ENCODE results near the gene DSCAM. TPM values are rescaled to one million over a fixed set of nuclear protein-coding genes. Genes with fewer than 3 reads are reported as not detected.

DSCAM gene
- polyA plus RNA-seq, 3 donors = not detected

- no peaks in the 10 kb centered on the region for H3K36me3 Mint-ChIP-seq
- H3K9ac ChIP-seq (ENCODE audit: insufficient read depth, low read length, poor library complexity, severe bottlenecking) = no peak overlapping the region
- no peak for TF ChIP-seq CTCF (IDR thresholded peaks at IDR 0.05)
- no peaks in the 10 kb centered on the region for H3K36me3 ChIP-seq (replicated peaks in 1 of 2; ENCODE audit: control insufficient read depth in 1 of 2, insufficient read depth in 2 of 2, low read length in 2 of 2)
- peaks cover 0 to 1% (median 0%) of the 10 kb centered on the region in 3 donors for H3K27me3 Mint-ChIP-seq (ENCODE audit: low read depth in 3 of 3)
- H3K27ac ChIP-seq (ENCODE audit: low read depth in 1 of 2, low read length in 2 of 2) = no peak overlapping the region
- no peak overlapping the region for H3K4me2 ChIP-seq (replicated peaks; ENCODE audit: extremely low read depth, low read length, poor library complexity, severe bottlenecking)
- no peak overlapping the region for H3K4me3 Mint-ChIP-seq
- H4K20me1 ChIP-seq (ENCODE audit: insufficient read depth, low read length) = no peaks in the 10 kb centered on the region
- H3K9me3 ChIP-seq (replicated peaks in 1 of 2; ENCODE audit: control insufficient read depth in 1 of 2, insufficient read depth in 1 of 2, low read length in 2 of 2) = peaks cover 0 to 6% of the 10 kb centered on the region in 2 donors
- H3K4me1 ChIP-seq (ENCODE audit: control insufficient read depth in 1 of 2, insufficient read depth in 2 of 2, low read length in 2 of 2) = no peaks in the 10 kb centered on the region
- H3K9me3 Mint-ChIP-seq = peaks cover 0 to 15% (median 8%) of the 10 kb centered on the region in 7 donors
- no peaks in the 10 kb centered on the region for H3K4me1 Mint-ChIP-seq
- no peak overlapping the region for H2AFZ ChIP-seq (ENCODE audit: insufficient read depth, low read depth, low read length, poor library complexity, severe bottlenecking)
- DNase-seq = no peak
- no peak overlapping the region for H3K4me3 ChIP-seq (replicated peaks in 1 of 3; ENCODE audit: low read depth in 2 of 3, low read length in 3 of 3)
- intact Hi-C loops (cut with micrococcal nuclease) = no loop called here
- H3K27ac Mint-ChIP-seq = no peak overlapping the region
- no peaks in the 10 kb centered on the region for H3K79me2 ChIP-seq (ENCODE audit: insufficient read depth, low read length)
- no peaks in the 10 kb centered on the region for H3K27me3 ChIP-seq (ENCODE audit: control insufficient read depth in 2 of 2, insufficient read depth in 2 of 2, low read length in 2 of 2)
These were observed 271.0 kb downstream of the DSCAM start for GRCh38 chr21:40575976-40576375.

GRCh38 chr21:40569357-40569756 is 277.6 kb downstream of the DSCAM start:
- Histone ChIP-seq H2AFZ (ENCODE audit: insufficient read depth, low read depth, low read length, poor library complexity, severe bottlenecking) (no peak overlapping the region), H3K4me2 (replicated peaks; ENCODE audit: extremely low read depth, low read length, poor library complexity, severe bottlenecking) (no peak overlapping the region), H3K9ac (ENCODE audit: insufficient read depth, low read length, poor library complexity, severe bottlenecking) (no peak overlapping the region), H3K27me3 (ENCODE audit: control insufficient read depth in 2 of 2, insufficient read depth in 2 of 2, low read length in 2 of 2) (no peaks in the 10 kb centered on the region), H3K4me1 (ENCODE audit: control insufficient read depth in 1 of 2, insufficient read depth in 2 of 2, low read length in 2 of 2) (no peaks in the 10 kb centered on the region), H3K79me2 (ENCODE audit: insufficient read depth, low read length) (no peaks in the 10 kb centered on the region), H3K36me3 (replicated peaks in 1 of 2; ENCODE audit: control insufficient read depth in 1 of 2, insufficient read depth in 2 of 2, low read length in 2 of 2) (no peaks in the 10 kb centered on the region), H3K9me3 (replicated peaks in 1 of 2; ENCODE audit: control insufficient read depth in 1 of 2, insufficient read depth in 1 of 2, low read length in 2 of 2) (peaks cover 6 to 9% of the 10 kb centered on the region in 2 donors), H3K27ac (ENCODE audit: low read depth in 1 of 2, low read length in 2 of 2) (no peak overlapping the region), H4K20me1 (ENCODE audit: insufficient read depth, low read length) (no peaks in the 10 kb centered on the region), H3K4me3 (replicated peaks in 1 of 3; ENCODE audit: low read depth in 2 of 3, low read length in 3 of 3) (no peak overlapping the region)
- no peaks in the 10 kb centered on the region for H3K36me3 Mint-ChIP-seq
- H3K4me1 Mint-ChIP-seq = no peaks in the 10 kb centered on the region
- H3K9me3 Mint-ChIP-seq = peaks cover 0 to 12% (median 7%) of the 10 kb centered on the region in 7 donors
- intact Hi-C loops (cut with micrococcal nuclease) = no loop called here
- H3K27ac Mint-ChIP-seq = no peak overlapping the region
- 78% methylated on average over 4 of the region's 7 CpGs for WGBS (ENCODE audit: insufficient coverage)
- peaks cover 0 to 1% (median 0%) of the 10 kb centered on the region in 3 donors for H3K27me3 Mint-ChIP-seq (ENCODE audit: low read depth in 3 of 3)
- TF ChIP-seq CTCF (IDR thresholded peaks at IDR 0.05) = no peak
- DNase-seq = no peak
- H3K4me3 Mint-ChIP-seq = no peak overlapping the region
